Astrocyte (in vitro differentiated cells and primary cell): Measurements from ENCODE around the gene PPM1N. TPM values are rescaled to one million over a fixed set of nuclear protein-coding genes. Genes with fewer than 3 reads are reported as not detected.
A peak's percentile ranks its signal among the peaks of the same experiment; 100 is the strongest.

Experiments
- DNase-seq: peaks from one replicate; pipeline ENCODE4 v3.0.0-alpha.2; 2010; ENCODE audit warnings: low read depth
- FAIRE-seq: peaks from 2 replicates; lab custom pipeline; 2011; peaks lifted over from hg19 to GRCh38; lab: Jason Lieb, UNC
- H2AFZ ChIP-seq: 2 replicates; pipeline ENCODE4 v1.6.0; 2012; ENCODE audit warnings: low read depth, low read length, inconsistent platforms
- H3K27ac ChIP-seq: 2 replicates; pipeline ENCODE4 v1.5.1; 2011; ENCODE audit warnings: low read depth, low read length, inconsistent platforms
- H3K27me3 ChIP-seq: 2 replicates; pipeline ENCODE4 v1.6.0; 2011; ENCODE audit warnings: low read length, inconsistent platforms; ENCODE audit not compliant: insufficient read depth
- H3K36me3 ChIP-seq: 2 replicates; pipeline ENCODE4 v1.5.1; 2011; ENCODE audit warnings: low read length, inconsistent platforms; ENCODE audit not compliant: insufficient read depth
- H3K4me1 ChIP-seq: 2 replicates; pipeline ENCODE4 v1.5.1; 2011; ENCODE audit warnings: low read length, inconsistent platforms; ENCODE audit not compliant: insufficient read depth
- H3K4me2 ChIP-seq: 2 replicates; pipeline ENCODE4 v1.6.0; 2012; ENCODE audit warnings: low read length, inconsistent platforms
- H3K4me3 ChIP-seq: 2 replicates; pipeline ENCODE4 v1.5.1; 2011; ENCODE audit warnings: low read depth, mild to moderate bottlenecking, low read length, inconsistent platforms; ENCODE audit not compliant: insufficient read depth
- H3K79me2 ChIP-seq: 2 replicates; pipeline ENCODE4 v1.6.0; 2012; ENCODE audit warnings: mild to moderate bottlenecking, low read length, inconsistent platforms; ENCODE audit not compliant: insufficient read depth
- H3K9ac ChIP-seq: 2 replicates; pipeline ENCODE4 v1.6.0; 2012; ENCODE audit warnings: mild to moderate bottlenecking, low read length, inconsistent platforms
- H3K9me3 ChIP-seq: 2 replicates; pipeline ENCODE4 v1.5.1; 2012; ENCODE audit warnings: low read depth, mild to moderate bottlenecking, low read length, inconsistent platforms; ENCODE audit not compliant: insufficient read depth
- H4K20me1 ChIP-seq: 2 replicates; pipeline ENCODE4 v1.6.0; 2012; ENCODE audit warnings: low read length, inconsistent platforms; ENCODE audit not compliant: insufficient read depth
- H3K27ac Mint-ChIP-seq: one replicate; pipeline ENCODE4 v1.8.0; 2021; ENCODE audit warnings: mild to moderate bottlenecking, mixed read lengths; ENCODE audit not compliant: unreplicated experiment
- H3K27me3 Mint-ChIP-seq: one replicate; pipeline ENCODE4 v1.8.0; 2021; ENCODE audit warnings: low read depth, mixed read lengths; ENCODE audit not compliant: unreplicated experiment
- H3K36me3 Mint-ChIP-seq: one replicate; pipeline ENCODE4 v1.8.0; 2021; ENCODE audit warnings: low read depth, mixed read lengths; ENCODE audit not compliant: unreplicated experiment
- H3K4me1 Mint-ChIP-seq: one replicate; pipeline ENCODE4 v1.8.0; 2021; ENCODE audit warnings: low read depth, mixed read lengths; ENCODE audit not compliant: unreplicated experiment
- H3K4me3 Mint-ChIP-seq: one replicate; pipeline ENCODE4 v1.8.0; 2021; ENCODE audit warnings: mild to moderate bottlenecking, moderate library complexity, mixed read lengths; ENCODE audit not compliant: unreplicated experiment
- H3K9me3 Mint-ChIP-seq: one replicate; pipeline ENCODE4 v1.8.0; 2021; ENCODE audit warnings: mild to moderate bottlenecking, mixed read lengths; ENCODE audit not compliant: unreplicated experiment
- CTCF ChIP-seq: IDR thresholded peaks from 2 replicates; pipeline ENCODE4 v1.5.1; 2011; ENCODE audit warnings: low read depth, mild to moderate bottlenecking, inconsistent platforms, low read length, moderate library complexity; ENCODE audit not compliant: insufficient read depth
- EZH2 ChIP-seq: IDR thresholded peaks from 2 replicates; pipeline ENCODE4 v1.6.1; 2012; ENCODE audit warnings: mild to moderate bottlenecking, low read length, inconsistent platforms; ENCODE audit not compliant: insufficient read depth
- total RNA-seq: library from RNA; stranded (reverse); gene quantifications from 2 replicates; pipeline ENCODE4 v1.2.1, GENCODE V29; 2021

PPM1N gene
- total RNA-seq, 1 donor from 2014 or later = 1.3 TPM

- H3K79me2 ChIP-seq = no peaks in the 10 kb centered on the region
- peak overlapping the region; percentile 76 for H3K4me3 ChIP-seq
Measured at GRCh38 chr19:45471111-45471930, 26.9 kb upstream of the PPM1N start.

GRCh38 chr19:45471931-45472562, 26.2 kb upstream of the PPM1N start:
- H3K4me1 ChIP-seq = peaks cover 29% of the 10 kb centered on the region
- no peaks in the 10 kb centered on the region for H3K27me3 ChIP-seq
- H3K27ac ChIP-seq = no peak overlapping the region
- peaks cover 10% of the 10 kb centered on the region for H3K4me1 Mint-ChIP-seq
- H3K4me3 ChIP-seq = peak overlapping the region; percentile 24
- H3K27ac Mint-ChIP-seq = peak overlapping the region; percentile 8
- H3K36me3 Mint-ChIP-seq = peaks cover 3% of the 10 kb centered on the region
- H3K36me3 ChIP-seq = no peaks in the 10 kb centered on the region
- no peaks in the 10 kb centered on the region for H3K9me3 Mint-ChIP-seq
- H3K9me3 ChIP-seq = no peaks in the 10 kb centered on the region
- peak overlapping the region; percentile 97 for H3K4me2 ChIP-seq
- H4K20me1 ChIP-seq = peaks cover 26% of the 10 kb centered on the region
- H2AFZ ChIP-seq = no peak overlapping the region
- TF ChIP-seq EZH2 (no peak), CTCF (no peak)
- no peak for FAIRE-seq
- peaks cover 3% of the 10 kb centered on the region for H3K27me3 Mint-ChIP-seq
- H3K9ac ChIP-seq = peak overlapping the region; percentile 54
- no peaks in the 10 kb centered on the region for H3K79me2 ChIP-seq
- no peak for DNase-seq
- no peak overlapping the region for H3K4me3 Mint-ChIP-seq

More at GRCh38 chr19:45471111-45471930, 26.9 kb upstream of the PPM1N start:
- FAIRE-seq = no peak
- no peaks in the 10 kb centered on the region for H3K27me3 ChIP-seq
- Mint-ChIP-seq H3K4me3 (no peak overlapping the region), H3K27me3 (no peaks in the 10 kb centered on the region), H3K36me3 (peaks cover 3% of the 10 kb centered on the region), H3K9me3 (no peaks in the 10 kb centered on the region), H3K4me1 (peaks cover 10% of the 10 kb centered on the region), H3K27ac (peak overlapping the region; percentile 8)
- no peak overlapping the region for H3K9ac ChIP-seq
- DNase-seq = no peak
- H3K9me3 ChIP-seq = no peaks in the 10 kb centered on the region
- peaks cover 30% of the 10 kb centered on the region for H3K4me1 ChIP-seq
- peak overlapping the region; percentile 97 for H3K4me2 ChIP-seq
- H4K20me1 ChIP-seq = peaks cover 26% of the 10 kb centered on the region
- H3K36me3 ChIP-seq = no peaks in the 10 kb centered on the region
- no peak overlapping the region for H3K27ac ChIP-seq
- TF ChIP-seq EZH2 (no peak), CTCF (no peak)
- no peak overlapping the region for H2AFZ ChIP-seq
